RWPE2 (cell line): ENCODE results near the gene NAT10.

Source experiments
- ATAC-seq: fragments of 200-7000 bp; cut with Tn5 transposase; 3 replicates; pipeline ENCODE4 v1.9.1; 2021; ENCODE audit warnings: low read depth
- DNase-seq: peaks from one replicate; pipeline ENCODE4 v3.0.0-alpha.2; 2020; ENCODE audit warnings: low spot score
- H3K27ac ChIP-seq: fragments of 450-650 bp; 2 replicates; pipeline ENCODE4 v1.5.1; 2017; ENCODE audit warnings: mild to moderate bottlenecking; ENCODE audit not compliant: poor library complexity, severe bottlenecking
- H3K27me3 ChIP-seq: fragments of 250-450 bp; sonication (Bioruptor Pico); 2 replicates; pipeline ENCODE4 v1.5.1; 2021; ENCODE audit warnings: mild to moderate bottlenecking, moderate library complexity; ENCODE audit not compliant: insufficient read depth, poor library complexity, severe bottlenecking
- H3K36me3 ChIP-seq: fragments of 250-450 bp; sonication (Bioruptor Pico); 2 replicates; pipeline ENCODE4 v1.5.1; 2020; ENCODE audit warnings: low read depth, mild to moderate bottlenecking, moderate library complexity
- H3K4me1 ChIP-seq: fragments of 250-450 bp; sonication (Bioruptor Pico); 2 replicates; pipeline ENCODE4 v1.5.1; 2021; ENCODE audit warnings: mild to moderate bottlenecking, moderate library complexity; ENCODE audit not compliant: insufficient read depth, poor library complexity, severe bottlenecking
- H3K4me3 ChIP-seq: fragments of 250-450 bp; sonication (Bioruptor Pico); 2 replicates; pipeline ENCODE4 v1.5.1; 2021; ENCODE audit warnings: mild to moderate bottlenecking, moderate library complexity; ENCODE audit not compliant: severe bottlenecking
- H3K9me3 ChIP-seq: fragments of 250-450 bp; sonication (Bioruptor Pico); 2 replicates; pipeline ENCODE4 v1.5.1; 2021; ENCODE audit warnings: mild to moderate bottlenecking, moderate library complexity; ENCODE audit not compliant: severe bottlenecking
- CTCF ChIP-seq: fragments of 450-650 bp; IDR thresholded peaks from one replicate; pipeline ENCODE4 v1.5.1; 2017; ENCODE audit warnings: mild to moderate bottlenecking, moderate library complexity; ENCODE audit not compliant: poor library complexity, severe bottlenecking

NAT10 gene

GRCh38 chr11:34190192-34191139 lies 85.0 kb downstream of the NAT10 start:
- Histone ChIP-seq H3K4me3 (no peak overlapping the region), H3K9me3 (no peaks in the 10 kb centered on the region), H3K27me3 (no peaks in the 10 kb centered on the region), H3K4me1 (peaks cover 14% of the 10 kb centered on the region), H3K36me3 (no peaks in the 10 kb centered on the region), H3K27ac (no peak overlapping the region)
- DNase-seq (no peak), ATAC-seq (no peak)
- TF ChIP-seq CTCF = no peak

- Histone ChIP-seq H3K9me3 (no peaks in the 10 kb centered on the region), H3K4me3 (no peak overlapping the region), H3K27me3 (no peaks in the 10 kb centered on the region), H3K27ac (no peak overlapping the region), H3K36me3 (no peaks in the 10 kb centered on the region), H3K4me1 (peaks cover 7% of the 10 kb centered on the region)
- DNase-seq = no peak
- TF ChIP-seq CTCF = no peak
- ATAC-seq = no peak
Measured at GRCh38 chr11:34191578-34191977, 86.1 kb downstream of the NAT10 start.

GRCh38 chr11:34192481-34193401 lies 87.3 kb downstream of the NAT10 start:
- peak overlapping the region; percentile 66 for H3K27ac ChIP-seq
- peak; percentile 95 for ATAC-seq
- no peaks in the 10 kb centered on the region for H3K36me3 ChIP-seq

GRCh38 chr11:34194576-34195335 lies 89.3 kb downstream of the NAT10 start:
- TF ChIP-seq CTCF = no peak
- Histone ChIP-seq H3K4me1 (peaks cover 7% of the 10 kb centered on the region), H3K27ac (no peak overlapping the region), H3K27me3 (no peaks in the 10 kb centered on the region), H3K36me3 (no peaks in the 10 kb centered on the region), H3K9me3 (no peaks in the 10 kb centered on the region), H3K4me3 (no peak overlapping the region)
- no peak for ATAC-seq
- no peak for DNase-seq

More at GRCh38 chr11:34192481-34193401, 87.3 kb downstream of the NAT10 start:
- Histone ChIP-seq H3K9me3 (no peaks in the 10 kb centered on the region), H3K4me3 (no peak overlapping the region), H3K27me3 (no peaks in the 10 kb centered on the region), H3K4me1 (peaks cover 7% of the 10 kb centered on the region)
- no peak for TF ChIP-seq CTCF
- peak; percentile 79 for DNase-seq
